Activated CD4-positive, alpha-beta T cell treated with anti-CD3 and anti-CD28 coated beads, Interleukin-2, amount 50 U/mL, for 16 hours (primary cell): ENCODE measurements around the gene SYNPO2.
"Not testable (repeated sequence)": the region's sequence is repeated elsewhere in the genome, so short reads cannot be mapped to it uniquely, and the experiment has no call there.

Source experiments
- DNase-seq: peaks from one replicate; pipeline ENCODE4 v3.0.0-alpha.2; 2020

The SYNPO2 gene

DNA sequence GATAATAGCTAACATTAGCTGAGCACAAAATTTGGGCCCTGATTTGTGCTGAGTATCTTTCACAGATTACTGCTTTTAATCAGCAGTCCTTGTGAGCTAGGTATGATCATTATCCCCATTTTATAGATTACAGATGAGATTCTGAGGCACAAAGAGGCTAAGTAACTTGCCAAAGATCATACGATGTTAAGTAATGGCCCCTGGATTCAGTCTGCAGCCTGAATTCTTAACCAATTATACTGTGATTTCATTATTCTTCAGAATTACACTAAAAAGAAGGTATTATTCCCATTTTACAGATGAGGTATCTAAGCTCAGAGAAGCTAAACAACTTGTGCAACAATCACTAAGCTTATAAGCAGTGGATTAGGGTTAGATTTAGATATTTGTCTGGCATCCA, 149.1 kb downstream of the SYNPO2 start:
- no peak for DNase-seq

DNA sequence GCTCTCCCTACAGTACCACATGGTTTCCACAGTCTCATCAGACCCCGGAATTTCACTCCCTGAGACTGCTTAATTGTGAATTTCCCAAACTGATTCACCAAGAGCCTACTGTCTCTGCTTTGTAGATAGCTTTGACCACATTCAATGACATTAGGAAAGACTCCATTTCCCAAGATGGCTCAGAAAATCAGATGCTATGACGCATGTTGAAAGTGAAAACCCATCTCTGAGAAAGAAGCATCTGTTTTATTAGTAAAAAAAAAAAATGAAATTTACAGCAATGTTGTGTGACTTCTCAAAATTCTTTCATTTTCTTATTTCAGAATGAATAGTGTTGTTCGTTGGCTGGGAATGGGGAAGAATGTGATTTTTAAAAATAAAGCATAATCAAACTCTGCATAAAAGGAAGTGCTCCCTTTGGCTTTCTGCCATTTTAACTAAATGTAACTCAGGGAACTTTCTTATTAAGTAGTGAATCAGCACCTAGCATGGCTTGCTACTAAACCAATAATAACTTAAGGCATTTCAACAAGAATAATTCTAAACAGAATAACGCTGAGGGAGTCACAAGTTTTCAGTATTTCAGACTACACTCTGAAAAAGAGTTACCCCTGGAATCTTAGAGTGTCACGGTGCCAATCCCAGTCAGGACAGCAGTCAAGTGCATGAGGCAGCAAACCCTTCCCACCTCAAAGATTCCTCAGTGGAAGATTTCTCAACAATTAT, 149.6 kb downstream of the SYNPO2 start:
- peak; percentile 56 for DNase-seq

DNA sequence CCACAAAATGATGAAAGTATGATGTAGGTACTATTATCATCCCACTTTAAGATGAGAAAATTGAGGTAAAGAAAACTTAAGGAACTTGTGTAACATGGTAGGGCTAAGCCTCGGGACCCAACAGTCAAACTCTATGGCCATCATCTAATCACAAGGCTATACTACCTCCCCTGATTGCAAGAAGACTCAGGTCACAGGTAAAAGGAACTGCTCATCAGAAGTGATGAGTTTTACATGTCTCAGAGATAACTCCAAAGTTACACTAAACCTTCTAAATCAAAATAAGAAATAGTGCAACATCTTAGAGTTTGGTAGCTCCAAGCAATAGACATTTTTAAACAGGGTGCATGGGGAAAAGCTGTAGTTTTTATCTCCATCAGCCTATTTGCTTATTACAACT, 150.5 kb downstream of the SYNPO2 start:
- no peak for DNase-seq

DNA sequence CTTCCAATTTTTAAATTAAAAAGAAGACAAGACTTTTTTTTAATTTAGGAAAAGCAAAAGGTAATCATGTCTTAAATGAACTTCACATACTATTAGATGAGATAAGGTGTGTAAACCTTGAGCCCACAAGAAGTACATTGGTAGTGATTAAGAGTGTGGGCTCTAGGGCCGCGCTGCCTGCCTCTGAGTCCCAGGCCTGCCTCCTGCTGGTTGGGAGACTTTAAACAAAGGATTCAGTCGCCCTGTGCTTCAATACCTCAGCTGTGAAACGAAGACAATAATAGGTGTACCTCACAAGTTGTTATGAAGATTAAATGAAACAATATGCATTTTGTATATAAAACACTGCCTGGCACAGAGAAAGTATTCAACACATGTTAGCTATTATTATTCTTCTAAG, 151.1 kb downstream of the SYNPO2 start:
- no peak for DNase-seq

DNA sequence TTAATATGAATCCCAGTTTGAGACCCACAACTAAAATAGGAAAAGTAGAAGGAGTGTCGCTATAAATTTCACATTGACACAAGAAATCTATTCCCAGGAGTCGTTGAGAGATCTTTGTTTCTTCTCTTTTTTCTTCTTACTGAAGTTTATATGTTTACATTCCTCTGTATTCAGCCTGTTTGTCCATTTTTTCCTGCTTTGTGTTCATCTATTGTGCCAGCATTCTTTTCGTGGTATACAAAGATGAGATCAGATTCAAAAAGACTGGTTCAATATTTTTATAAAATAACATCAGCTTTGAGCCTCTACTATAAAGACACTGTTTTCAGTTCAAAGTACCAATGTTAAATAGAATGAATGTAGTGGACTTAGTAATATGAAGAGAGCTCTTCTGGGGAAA, 151.6 kb downstream of the SYNPO2 start:
- no peak for DNase-seq

DNA sequence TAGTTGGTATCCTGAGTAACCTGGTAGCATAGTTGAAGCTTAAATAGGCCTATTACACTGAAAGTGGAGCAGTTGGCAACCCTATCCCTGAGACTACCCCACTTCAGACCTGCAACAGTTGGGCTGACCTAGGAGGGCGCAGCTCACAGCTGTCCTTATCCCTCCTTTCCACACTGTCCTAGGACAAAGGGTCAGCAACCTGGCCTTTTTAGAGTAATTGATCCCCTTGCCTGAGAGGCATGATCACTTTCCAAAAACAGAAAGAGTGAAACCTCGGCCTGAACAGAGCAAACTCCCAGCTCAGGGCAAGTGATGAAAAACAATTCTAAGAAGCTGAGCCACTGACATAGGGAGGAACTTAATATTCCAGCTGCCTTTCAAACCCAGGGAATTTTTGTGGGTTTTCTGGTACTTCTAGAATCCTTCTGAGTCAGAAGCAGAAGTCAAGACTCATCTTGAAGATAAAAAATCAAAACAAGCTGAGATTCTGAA, 152.1 kb downstream of the SYNPO2 start:
- DNase-seq, result peak; percentile 20

DNA sequence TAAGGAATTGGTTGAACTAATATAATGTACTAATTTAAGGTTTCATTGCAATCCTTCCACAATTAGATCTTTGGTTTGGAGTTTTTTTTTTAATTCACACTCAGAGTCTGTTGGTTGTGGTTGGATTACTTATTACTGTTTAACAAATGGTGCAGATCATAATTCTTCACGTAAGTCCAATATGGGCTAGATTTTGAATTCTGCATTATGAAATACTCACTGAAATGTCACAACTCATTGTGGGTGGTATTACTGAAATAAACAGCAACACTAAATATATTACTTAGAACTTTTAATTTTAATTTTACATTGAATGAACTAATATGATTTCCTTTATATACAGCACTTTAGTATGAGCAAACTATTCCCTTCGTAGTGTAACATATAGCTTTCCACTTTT, 152.7 kb downstream of the SYNPO2 start:
- no peak for DNase-seq

DNA sequence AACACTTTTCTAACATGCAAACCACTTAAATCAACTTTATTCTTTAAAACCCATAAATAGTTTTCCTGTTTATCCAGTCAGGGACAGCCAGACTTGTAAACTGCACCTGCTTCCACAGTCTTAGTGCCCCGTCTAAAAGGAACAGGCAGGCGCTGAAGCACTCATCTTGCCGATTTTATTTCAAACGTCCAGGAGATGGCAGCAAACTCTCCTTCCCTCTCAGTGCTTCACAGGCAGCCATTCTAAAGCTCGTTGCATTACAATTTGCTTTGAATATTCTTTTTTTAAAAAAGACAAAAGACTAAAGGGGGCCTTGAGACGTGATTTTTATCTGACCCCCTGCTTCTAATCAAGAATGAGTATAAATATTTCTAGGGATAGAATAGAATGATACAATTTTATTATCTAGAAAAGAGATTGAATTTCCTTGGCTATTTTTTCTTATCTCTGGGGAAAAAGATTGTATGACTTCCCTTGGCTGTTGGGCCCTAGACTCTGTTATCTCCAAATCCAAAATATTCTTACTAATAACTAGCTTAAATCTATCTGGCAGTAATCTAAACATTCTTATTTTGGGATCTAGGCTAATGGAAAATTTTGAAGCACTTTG, 153.4 kb downstream of the SYNPO2 start:
- DNase-seq, result peak; percentile 76

DNA sequence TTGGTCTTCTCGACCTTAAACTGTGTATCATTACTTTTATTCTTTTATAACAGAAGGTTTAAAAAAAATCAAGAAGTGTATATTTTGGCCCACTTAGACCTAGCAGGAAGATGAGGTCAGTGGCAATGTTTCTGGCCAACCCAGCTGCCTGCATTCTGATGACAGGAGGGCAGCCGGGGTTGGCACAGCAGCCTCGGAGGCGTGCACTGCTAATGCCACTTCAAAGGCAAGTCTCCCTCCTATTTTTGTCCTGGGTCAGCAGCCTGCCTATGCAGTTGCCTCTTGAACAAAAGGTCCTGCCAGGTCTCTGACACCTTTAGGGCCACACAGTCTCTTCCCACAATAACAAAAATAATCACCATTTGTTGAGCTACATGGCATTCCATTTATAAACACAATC, 157.6 kb downstream of the SYNPO2 start:
- DNase-seq, result no peak

DNA sequence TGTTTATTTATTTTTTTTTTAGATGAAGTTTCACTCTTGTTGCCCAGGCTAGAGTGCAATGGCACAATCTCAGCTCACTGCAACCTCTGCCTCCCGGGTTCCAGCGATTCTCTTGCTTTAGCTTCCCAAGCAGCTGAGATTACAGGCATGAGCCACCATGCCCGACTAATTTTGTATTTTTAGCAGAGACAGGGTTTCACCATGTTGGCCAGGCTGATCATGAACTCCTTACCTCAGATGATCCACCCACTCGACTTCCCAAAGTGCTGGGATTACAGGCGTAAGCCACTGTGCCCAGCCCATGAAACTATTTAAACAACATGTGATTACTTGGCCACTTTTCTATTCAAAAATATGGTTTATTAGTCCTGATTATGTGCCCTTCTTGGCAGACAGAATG, 158.4 kb downstream of the SYNPO2 start:
- not testable (repeated sequence) for DNase-seq

DNA sequence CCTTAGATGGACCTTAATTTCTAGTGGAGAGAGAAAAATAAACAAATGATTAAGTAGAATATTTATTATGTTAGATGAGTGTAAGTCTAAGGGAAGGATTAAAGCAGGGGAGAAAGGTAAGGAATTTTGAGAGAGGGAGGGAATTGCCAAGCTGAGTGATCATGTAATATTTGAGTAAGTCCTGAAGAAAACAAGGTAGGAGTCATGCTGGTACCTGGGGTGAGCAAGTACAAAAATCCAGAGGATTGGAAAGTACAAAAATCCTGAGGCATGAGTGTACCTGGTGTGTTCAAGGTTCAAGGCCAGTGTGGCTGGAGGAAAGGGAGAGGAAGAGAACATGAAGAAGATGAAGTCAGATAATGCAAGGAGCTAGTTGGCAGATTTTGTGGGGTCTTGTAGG, 159.8 kb downstream of the SYNPO2 start:
- no peak for DNase-seq

DNA sequence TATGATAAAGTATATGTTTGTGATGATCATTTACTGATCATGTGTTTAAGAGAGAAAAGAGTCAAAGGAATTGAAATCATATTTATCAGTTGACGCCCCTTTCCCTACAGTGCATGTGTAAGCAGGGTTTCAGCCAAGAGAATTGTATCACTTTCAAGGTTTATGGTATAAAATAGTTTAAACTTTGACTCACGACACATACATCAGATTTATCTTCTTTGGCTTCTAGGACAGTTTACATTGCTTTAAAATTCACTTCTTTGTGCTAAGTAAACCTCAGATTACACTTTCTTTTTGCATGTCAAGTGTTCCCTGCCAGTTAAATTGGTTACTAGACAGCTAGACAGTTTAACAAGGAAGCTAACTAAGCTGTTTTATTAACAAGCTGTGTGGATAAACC, 160.7 kb downstream of the SYNPO2 start:
- no peak for DNase-seq

DNA sequence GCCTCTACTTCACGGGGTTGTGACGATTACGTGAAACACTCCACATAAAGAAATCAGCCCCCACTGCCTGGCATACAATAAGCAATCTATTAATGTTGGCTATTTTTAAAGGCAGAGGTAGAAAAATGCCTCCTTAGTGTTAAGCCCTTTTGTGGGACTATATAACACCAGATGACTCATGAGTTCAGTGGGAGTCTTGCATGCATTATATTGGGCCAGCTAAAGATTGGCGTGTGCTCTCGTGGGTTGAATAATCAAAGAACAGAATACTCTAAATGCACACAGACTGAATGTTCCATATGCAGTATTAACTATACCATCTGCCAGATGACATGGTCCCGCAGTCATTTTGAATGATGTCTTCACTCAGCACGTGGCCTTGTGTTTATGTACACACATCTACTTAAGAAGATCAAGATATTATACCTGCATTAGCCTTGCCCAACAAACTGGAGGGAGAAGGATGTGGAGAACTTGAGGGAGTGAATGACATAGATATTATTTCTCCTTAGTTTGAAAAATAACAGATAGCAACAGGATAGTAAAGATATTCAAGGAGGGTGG, 162.0 kb downstream of the SYNPO2 start:
- DNase-seq, result no peak

DNA sequence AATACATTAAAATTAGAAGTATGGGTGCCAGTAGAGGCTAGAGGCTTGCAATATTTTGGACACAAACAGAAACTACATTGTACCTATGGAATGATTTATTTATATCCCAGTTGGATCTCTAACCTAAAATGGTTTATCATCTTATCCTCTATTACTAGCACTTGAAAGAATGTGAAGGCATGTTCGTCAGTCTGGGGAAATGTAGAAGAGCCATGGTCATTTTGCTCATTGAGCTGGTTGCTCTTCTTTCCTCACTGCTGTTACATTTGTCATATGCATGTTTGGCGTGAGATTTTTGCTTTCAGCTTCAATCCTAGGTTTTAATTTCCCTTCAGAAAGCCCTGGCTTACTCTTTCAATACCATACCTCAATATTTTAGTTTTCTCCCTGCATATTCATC, 164.6 kb downstream of the SYNPO2 start:
- no peak for DNase-seq

DNA sequence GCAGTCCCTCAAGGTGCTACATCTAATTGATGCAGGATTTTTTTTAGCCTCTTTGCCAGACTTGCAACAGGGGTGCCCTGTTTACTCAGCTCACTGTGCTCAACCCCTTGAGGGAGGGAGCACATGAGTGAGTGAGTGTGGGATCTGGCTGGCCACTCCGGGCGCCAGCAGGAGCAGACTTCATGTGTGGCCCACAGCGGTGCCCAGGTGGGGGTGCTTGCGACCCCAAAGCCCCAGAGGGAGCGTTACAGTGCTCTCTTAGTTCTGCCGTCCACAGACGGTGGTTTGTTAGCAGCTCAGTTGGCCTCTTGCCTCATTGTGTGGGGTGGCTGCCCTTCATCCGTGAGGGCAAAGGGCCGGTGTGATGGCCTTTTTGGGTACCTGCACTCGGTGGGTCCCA, 165.3 kb downstream of the SYNPO2 start:
- DNase-seq, result no peak

DNA sequence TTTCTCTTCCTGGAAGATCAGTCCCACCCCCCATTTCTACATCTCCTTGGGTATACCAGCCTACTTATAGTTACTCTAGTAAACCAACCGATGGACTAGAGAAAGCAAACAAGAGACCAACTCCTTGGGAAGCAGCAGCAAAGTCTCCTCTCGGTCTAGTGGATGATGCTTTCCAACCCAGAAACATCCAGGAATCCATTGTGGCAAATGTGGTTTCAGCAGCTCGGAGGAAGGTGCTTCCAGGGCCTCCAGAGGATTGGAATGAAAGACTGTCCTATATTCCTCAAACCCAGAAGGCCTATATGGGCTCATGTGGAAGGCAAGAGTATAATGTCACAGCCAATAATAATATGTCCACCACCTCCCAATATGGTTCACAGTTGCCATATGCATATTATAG, 168.8 kb downstream of the SYNPO2 start:
- DNase-seq, result no peak

DNA sequence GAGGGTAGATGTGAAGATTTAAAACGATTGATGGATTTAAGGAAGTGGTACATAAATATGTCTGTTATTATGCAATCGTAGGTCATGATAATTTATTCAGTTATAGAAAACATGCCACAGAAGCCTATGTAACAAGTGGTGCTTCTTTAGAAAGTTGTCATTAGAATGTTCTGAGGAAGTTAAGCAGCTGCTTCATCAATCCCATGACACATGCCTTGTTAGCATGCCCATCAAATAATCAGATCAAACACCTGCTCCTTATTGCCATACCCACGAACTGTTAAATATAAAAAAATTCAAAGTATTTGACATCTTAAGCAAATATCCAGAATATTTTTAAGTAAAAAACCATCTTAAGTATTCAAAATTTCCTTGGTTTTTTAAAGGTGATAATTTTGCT, 170.6 kb downstream of the SYNPO2 start:
- DNase-seq, result no peak

DNA sequence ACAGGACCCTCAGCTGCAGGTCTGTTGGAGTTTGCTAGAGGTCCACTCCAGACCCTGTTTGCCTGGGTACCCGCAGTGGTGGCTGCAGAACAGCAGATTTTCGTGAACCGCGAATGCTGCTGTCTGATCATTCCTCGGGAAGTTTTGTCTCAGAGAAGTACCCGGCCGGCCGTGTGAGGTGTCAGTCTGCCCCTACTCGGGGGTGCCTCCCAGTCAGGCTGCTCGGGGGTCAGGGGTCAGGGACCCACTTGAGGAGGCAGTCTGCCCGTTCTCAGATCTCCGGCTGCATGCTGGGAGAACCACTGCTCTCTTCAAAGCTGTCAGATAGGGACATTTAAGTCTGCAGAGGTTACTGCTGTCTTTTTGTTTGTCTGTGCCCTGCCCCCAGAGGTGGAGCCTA, 178.5 kb downstream of the SYNPO2 start:
- not testable (repeated sequence) for DNase-seq

DNA sequence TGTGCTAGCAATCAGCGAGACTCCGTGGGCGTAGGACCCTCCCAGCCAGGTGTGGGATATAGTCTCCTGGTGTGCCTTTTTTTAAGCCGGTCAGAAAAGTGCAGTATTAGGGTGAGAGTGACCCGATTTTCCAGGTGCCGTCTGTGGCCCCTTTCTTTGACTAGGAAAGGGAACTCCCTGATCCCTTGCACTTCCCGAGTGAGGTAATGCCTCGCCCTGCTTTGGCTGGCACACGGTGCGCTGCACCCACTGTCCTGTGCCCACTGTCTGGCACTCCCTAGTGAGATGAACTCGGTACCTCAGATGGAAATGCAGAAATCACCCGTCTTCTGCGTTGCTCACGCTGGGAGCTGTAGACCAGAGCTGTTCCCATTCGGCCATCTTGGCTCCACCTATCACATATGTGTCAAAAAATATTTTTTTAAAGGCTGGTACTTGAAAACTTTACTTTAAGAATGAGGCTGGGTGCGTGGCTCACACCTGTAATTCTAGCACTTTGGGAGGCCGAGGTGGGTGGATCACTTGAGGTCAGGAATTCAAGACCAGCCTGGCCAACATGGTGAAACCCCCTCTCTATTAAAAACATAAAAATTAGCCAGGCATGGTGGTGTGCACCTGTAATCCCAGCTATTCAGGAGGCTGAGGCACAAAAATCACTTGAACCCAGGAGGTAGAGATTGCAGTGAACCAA, 179.2 kb downstream of the SYNPO2 start:
- not testable (repeated sequence) for DNase-seq

DNA sequence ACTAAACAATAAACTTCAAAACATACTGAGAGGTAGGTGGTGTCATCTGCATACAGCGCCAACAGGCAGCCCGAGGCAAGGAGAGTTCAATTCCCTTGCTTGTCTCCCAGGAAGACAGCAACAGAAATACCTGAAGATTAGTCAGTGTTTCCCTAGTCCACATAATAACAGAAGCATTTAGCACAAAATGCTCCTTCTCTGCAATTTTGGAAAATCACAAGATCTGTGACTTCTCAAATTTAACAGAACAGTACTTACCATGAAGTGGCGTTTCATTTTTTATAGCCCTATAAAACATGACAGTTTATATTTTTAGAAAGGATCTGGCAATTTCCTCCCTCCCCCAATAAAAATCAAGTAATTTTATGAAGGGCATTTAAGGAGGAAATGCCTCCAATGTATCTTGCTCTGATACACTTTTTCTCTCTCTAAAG, 179.9 kb downstream of the SYNPO2 start:
- no peak for DNase-seq

DNA sequence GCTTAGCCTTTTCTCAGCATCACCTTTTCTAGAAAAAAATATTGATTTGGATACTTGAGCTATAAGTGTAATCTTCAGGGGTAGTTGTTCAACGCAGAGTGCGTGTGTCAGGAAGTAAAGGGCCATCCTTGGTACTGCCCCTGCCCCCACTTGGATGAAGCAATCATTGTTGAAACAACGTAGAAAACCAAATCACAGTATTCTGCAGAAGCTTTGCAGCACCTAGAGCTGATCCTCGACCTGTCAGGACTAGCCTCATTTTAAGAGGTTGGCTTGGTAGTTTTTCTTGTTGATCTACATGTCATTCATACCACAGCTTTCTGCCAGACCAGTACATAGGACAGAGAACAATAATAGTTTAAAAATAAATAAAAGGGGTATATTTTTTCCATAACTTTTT, 181.6 kb downstream of the SYNPO2 start:
- DNase-seq, result no peak

DNA sequence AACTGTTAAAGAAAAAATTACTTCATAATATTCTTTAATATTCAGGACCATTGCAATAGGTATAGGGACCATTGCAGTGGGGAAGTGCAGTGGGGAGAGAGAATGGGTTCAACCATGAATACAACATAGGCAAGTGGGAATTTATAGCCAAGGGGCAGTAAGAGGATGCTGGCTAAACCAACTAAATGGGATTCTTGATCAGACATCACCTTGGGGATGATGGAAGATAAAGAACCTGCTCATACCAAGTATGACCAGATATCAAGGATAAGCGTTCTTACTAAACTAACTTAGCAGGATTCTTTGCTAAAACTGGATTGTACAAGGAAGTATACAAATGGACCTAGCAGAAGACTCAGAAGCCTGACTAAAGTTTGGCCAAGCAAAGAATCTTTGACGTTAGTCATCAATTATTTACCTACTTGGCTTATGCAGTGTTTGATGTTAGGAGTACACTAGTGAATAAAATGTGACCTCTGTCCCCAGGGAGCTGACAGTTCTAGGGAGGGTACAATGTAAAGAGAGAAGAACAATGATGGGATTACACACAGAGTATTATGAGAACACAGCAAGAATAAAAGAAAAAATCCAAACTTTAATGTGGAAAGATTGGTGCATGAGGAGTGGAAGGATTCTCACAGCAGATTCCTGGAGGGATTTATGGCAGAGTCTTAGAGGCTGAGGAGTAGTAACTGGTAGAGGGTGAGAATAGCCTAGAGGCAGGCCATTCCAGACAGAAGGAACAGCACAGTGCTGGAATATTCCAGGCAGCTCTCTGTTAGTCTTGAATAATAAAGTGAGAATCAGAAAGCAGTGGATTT, 192.3 kb downstream of the SYNPO2 start:
- DNase-seq, result no peak

DNA sequence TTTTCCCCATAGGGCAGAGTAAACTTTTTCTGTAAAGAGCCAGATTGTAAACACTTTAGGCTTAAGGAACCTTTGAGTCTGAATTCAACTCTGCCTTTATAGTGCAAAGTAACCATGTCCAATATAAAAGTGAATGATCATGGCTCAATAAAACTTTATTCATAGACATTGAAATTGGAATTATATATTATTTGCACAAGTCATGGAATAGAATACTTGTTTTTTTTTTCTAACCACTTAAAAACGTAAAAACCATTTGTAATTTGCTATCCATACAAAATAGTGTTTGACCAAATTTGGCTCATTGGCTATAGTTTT, 192.8 kb downstream of the SYNPO2 start:
- no peak for DNase-seq
